Measurements from ENCODE around the gene HSPA4L. TPM values are rescaled to one million over a fixed set of nuclear protein-coding genes. Genes with fewer than 3 reads are reported as not detected.

The HSPA4L gene
- total RNA-seq, result 1 to 10 TPM in 3 of 4 donors, under 1 TPM in 1; 0.88 to 1.6 (median 1.3) TPM

- no peak for TF ChIP-seq CTCF (IDR thresholded peaks at IDR 0.05; ENCODE audit: low read depth)
Measured at GRCh38 chr4:127782275-127783025, at the start of gene HSPA4L. Gene HSPA4L, plus strand, starts transcription at chr4:127782322. Its CDS starts 229 bp downstream, at chr4:127782551.

GRCh38 chr4:127732623-127733328 lies 49.3 kb upstream of the HSPA4L start:
- TF ChIP-seq CTCF (IDR thresholded peaks at IDR 0.05; ENCODE audit: low read depth), result no peak

DNA sequence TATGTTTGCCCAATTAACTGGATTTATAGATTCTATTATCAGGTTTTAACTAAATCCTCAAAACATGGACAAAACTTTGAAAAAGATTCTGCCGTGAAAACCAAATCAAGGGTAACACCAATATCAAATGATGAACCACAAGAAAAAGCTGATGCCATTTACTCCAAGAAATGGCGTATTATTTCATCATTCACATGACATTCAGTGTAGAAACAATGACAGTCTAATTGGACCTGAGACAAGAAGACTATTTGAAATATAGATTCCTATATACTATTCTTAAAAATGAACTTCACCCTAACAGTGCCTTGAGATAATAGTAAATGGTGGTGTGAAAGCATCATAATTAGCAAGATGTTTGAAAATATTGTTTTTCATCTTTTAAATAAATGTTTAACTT lies 47.1 kb upstream of the HSPA4L start:
- no peak for TF ChIP-seq CTCF (IDR thresholded peaks at IDR 0.05; ENCODE audit: low read depth)

DNA sequence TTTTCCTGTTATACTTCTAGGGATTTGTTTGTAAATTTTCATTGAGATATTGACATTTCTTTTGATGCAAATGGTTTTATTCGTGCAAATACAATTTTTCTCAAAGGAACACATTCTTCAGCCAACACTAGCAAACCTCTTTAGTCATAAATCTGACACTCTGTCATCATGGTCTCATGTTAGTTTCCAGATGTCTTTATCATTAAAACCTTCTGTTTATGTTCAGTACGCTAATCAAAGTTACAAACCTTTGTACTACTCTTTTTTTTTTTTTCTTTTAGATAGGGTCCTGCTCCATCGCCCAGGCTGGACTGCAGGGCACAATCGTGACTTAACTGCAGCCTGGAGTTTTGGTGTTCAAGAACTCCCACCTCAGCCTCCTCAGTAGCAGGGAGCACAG lies 44.8 kb upstream of the HSPA4L start:
- no peak for TF ChIP-seq CTCF (IDR thresholded peaks at IDR 0.05; ENCODE audit: low read depth)

DNA sequence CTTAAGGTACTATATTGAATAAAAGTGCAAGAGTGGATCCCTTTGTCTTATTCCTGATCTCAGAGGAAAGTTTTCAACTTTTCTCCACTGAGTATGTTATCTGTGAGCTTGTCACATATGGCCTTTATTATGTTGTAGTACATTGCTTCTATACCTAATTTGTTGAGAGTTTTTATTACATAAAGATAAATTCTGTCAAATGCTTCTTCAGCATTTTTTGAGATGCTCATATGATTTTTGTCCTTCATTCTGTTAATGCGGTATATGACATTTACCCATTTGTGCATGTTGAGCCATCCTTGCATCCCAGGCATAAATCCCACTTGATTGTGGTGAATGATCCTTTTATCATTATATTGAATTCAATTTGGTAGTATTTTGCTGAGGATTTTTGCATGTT lies 40.9 kb upstream of the HSPA4L start:
- no peak for TF ChIP-seq CTCF (IDR thresholded peaks at IDR 0.05; ENCODE audit: low read depth)

GRCh38 chr4:127747883-127748282 lies 34.2 kb upstream of the HSPA4L start:
- no peak for TF ChIP-seq CTCF (IDR thresholded peaks at IDR 0.05; ENCODE audit: low read depth)

DNA sequence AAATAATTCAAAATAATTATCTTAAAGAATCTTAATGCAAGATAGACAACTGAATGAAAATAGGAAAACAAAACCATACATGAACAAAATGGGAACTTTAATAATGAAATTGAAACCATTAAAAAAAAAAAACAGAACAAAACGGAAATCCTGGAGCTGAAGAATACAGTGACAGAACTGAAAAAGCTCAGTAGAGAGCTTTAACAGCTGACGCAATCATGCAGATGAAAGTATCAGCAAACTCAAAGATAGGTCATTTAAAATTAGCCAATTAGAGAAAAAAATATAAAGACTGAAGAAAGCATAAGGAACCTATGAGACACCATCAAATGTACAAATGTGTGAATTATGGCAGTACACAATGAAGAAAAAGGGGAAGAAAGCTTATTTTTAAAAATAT lies 33.2 kb upstream of the HSPA4L start:
- no peak for TF ChIP-seq CTCF (IDR thresholded peaks at IDR 0.05; ENCODE audit: low read depth)
